Activated T-cell treated with anti-CD3 and anti-CD28 coated beads, Interleukin-2, amount 50 U/mL, for 72 hours (primary cell): ENCODE measurements around the gene RRAD. TPM values are rescaled to one million over a fixed set of nuclear protein-coding genes. Genes with fewer than 3 reads are reported as not detected.
A peak's percentile ranks its signal among the peaks of the same experiment; 100 is the strongest.

Experiments used
- ATAC-seq, 2 donors: fragments of 150-1000 bp; cut with Tn5 transposase; replicated peaks in 1 of 2; 2 replicates each; pipeline ENCODE4 v1.10.0; 2021; ENCODE audit warnings: moderate library complexity in 2 of 2, mild to moderate bottlenecking in 1 of 2
- DNase-seq, 2 donors: peaks; one replicate each; pipeline ENCODE4 v3.0.0; 2021 to 2022; ENCODE audit warnings: mixed read lengths in 1 of 2
- H3K27ac Mint-ChIP-seq: one replicate; pipeline ENCODE4 v1.8.0; 2022; ENCODE audit warnings: mild to moderate bottlenecking, moderate library complexity, mixed read lengths
- H3K27me3 Mint-ChIP-seq: one replicate; pipeline ENCODE4 v1.8.0; 2022; ENCODE audit warnings: low read depth, mixed read lengths
- H3K36me3 Mint-ChIP-seq, 2 donors: one replicate each; pipeline ENCODE4 v1.8.0; 2022; ENCODE audit warnings: mixed read lengths in 2 of 2, mild to moderate bottlenecking in 1 of 2; ENCODE audit not compliant: insufficient read depth in 2 of 2
- H3K4me1 Mint-ChIP-seq: one replicate; pipeline ENCODE4 v1.8.0; 2022; ENCODE audit warnings: low read depth, mixed read lengths
- H3K4me3 Mint-ChIP-seq, 2 donors: one replicate each; pipeline ENCODE4 v1.8.0; 2022; ENCODE audit warnings: mild to moderate bottlenecking in 2 of 2, mixed read lengths in 2 of 2, moderate library complexity in 2 of 2
- H3K9me3 Mint-ChIP-seq, 2 donors: one replicate each; pipeline ENCODE4 v1.8.0; 2022; ENCODE audit warnings: mixed read lengths in 2 of 2
- total RNA-seq, 2 donors: library from RNA; stranded (reverse); gene quantifications; one replicate each; pipeline ENCODE4 v1.2.3, GENCODE V29; 2022

RRAD gene
- total RNA-seq, 2 donors from 2014 or later: 1.6 to 3.1 TPM

DNA sequence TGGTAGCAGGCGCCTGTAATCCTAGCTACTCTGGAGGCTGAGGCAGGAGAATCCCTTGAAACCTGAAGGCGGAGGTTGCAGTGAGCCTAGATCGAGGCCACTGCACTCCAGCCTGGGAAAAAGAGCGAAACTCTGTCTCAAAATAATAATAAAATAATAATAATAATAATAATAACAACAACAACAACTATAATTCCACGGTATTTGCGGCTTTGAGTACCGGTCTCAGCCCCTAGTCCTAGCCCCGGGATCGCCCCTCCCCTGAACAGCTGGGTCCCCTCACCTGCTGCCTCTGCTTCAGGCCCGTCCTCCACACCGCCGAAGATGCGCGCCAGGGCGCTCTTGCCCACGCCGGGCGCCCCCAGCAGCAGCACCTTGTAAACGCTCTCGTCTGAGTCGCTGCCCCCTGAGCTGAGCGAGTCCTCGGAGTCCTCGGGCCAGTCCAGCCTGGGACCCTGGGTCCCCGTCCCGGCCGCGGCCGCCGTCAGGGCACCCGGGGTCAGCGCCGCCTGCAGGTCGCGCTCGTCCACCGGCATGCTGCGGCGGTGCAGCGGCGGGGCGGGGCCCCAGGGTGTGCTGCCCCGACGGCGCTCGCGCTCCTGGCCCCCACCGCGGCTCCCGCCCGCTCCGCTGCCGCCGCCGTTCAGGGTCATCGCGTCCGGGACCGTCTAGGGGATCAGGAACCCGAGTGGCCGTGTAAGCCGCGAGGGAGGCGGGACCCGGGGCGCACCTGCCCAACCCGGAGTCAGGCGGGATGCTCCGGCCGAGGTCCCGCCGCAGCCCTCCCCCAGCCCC, 611 bp downstream of the RRAD start:
- Mint-ChIP-seq H3K27me3 (peaks cover 21% of the 10 kb centered on the region), H3K4me3 (peak overlapping the region; percentile 75 to 80), H3K4me1 (peaks cover 21% of the 10 kb centered on the region), H3K36me3 (no peaks in the 10 kb centered on the region), H3K9me3 (no peaks in the 10 kb centered on the region), H3K27ac (no peak overlapping the region)
- DNase-seq (peak; percentile 74 to 77), ATAC-seq (peak; percentile 82 to 84)

DNA sequence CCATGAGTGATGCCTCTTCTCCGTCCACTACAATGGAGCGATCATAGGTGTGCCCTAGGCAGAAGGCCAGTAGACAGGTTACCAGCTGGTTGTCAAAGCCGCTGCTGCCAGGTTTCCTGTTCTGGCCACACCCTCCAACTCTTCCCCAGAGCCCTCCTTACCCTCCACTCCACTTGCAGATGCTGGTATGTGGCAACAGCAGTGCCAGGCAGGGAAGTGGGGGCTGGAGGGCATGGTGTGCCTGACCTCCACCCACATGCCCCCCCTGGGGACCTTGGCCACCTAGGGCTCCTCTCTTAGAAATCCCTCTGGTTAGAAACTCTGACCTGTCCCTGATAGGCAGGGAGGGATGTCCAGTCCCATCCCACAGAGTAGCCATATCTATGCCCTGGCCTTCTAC, 1.5 kb downstream of the RRAD start:
- peaks cover 17% of the 10 kb centered on the region for H3K4me1 Mint-ChIP-seq
- H3K27me3 Mint-ChIP-seq: peaks cover 21% of the 10 kb centered on the region
- DNase-seq: no peak
- H3K4me3 Mint-ChIP-seq: no peak overlapping the region
- H3K9me3 Mint-ChIP-seq: no peaks in the 10 kb centered on the region
- H3K36me3 Mint-ChIP-seq: no peaks in the 10 kb centered on the region
- ATAC-seq: no peak
- H3K27ac Mint-ChIP-seq: no peak overlapping the region

DNA sequence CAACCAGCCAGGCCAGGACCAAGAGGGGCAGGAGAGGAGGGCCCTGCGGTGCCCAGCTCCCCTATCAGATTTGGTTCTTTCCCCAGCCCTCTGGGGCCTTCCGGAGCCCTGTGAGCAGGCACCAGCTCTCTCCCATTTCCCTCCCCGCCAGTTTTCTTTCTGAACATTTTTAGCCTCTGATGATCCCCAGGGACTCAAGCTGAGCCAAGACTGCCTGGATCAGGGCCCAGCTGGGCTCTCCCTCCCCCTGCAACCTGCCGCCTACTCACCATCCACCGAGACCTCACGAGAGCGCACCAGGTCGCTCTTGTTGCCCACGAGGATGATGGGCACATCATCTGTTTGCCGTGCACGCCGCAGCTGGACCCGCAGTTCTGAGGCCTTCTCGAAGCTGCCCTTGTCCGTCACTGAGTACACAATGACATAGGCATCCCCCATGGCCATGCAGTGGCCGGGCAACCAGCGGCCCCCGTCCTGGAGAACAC, 2.0 kb downstream of the RRAD start:
- H3K27me3 Mint-ChIP-seq: peaks cover 21% of the 10 kb centered on the region
- H3K4me3 Mint-ChIP-seq: no peak overlapping the region
- no peak for ATAC-seq
- H3K27ac Mint-ChIP-seq: no peak overlapping the region
- DNase-seq: no peak
- H3K9me3 Mint-ChIP-seq: no peaks in the 10 kb centered on the region
- no peaks in the 10 kb centered on the region for H3K36me3 Mint-ChIP-seq
- peaks cover 11% of the 10 kb centered on the region for H3K4me1 Mint-ChIP-seq

DNA sequence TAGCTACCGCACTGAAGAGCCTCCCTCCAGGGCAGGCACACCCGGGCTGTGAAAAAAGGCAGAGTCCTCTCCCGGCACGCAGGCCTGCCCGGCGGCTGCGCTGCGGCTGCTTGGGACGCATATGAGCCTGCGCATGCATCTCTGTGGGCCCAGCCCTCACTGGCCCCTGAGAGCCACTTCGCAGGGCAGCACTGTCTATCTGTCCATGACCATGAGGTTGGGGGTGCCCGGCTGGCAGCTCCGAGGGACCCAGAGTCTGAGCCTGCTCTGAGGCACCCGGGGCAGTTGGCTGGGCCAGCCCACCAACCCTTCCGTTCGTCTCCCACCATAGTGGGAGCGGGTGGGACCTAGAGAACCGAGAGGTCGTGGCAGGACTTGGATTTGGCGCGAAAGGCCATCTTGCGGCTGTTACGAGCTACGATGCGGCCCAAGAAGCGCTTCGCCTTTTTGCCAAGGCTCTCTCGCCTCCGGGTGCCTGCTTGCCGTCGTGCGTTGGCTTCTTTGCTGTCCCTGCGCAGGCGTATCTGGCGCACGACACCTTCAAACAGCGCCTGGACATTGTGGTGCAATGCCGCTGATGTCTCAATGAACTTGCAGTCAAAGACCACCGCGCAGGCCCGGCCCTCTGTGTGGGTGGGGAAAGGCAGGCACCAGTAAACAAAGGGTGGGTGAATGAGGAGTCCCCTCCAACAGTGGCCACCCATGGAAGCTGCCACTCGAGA, 3.4 kb downstream of the RRAD start:
- ATAC-seq (no peak), DNase-seq (no peak)
- Mint-ChIP-seq H3K4me3 (no peak overlapping the region), H3K9me3 (no peaks in the 10 kb centered on the region), H3K27me3 (peaks cover 21% of the 10 kb centered on the region), H3K36me3 (no peaks in the 10 kb centered on the region), H3K27ac (no peak overlapping the region), H3K4me1 (peaks cover 5% of the 10 kb centered on the region)

DNA sequence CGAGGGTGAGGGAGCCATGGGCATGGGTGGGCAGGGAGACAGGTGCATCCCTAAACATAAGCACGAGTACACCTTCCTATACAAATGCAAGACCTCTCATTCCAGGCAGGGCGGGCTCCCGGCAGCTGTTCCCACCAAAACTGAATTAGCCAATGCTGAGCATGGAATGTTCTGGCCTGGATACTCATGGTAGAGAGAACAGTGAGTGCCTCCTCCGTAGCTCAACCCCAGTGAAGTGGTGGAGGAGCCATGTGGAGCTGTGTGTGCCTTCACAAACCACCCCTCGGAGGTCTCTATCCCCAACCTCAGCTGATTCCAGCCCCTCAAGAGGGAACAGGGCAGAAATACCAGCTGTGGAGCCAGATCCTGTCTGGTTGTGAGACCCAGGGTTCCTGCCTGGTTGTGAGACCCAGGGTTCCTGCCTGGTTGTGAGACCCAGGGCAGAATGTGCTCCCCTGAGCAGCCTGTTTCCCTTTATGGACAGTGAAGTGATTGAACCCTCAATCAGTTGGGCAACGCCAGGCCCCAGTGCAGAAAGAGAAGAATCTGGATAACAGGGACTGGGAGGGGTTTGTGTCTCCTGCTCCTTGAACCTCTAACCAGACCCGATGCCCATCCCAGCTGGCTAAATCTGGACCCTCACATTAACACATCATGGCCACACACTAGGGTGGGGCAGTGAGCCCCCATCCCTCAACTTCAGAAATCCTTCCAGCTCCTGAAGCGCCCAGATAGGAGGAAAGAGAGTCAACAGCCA, 4.2 kb downstream of the RRAD start:
- H3K4me1 Mint-ChIP-seq: peaks cover 5% of the 10 kb centered on the region
- H3K27me3 Mint-ChIP-seq: peaks cover 21% of the 10 kb centered on the region

DNA sequence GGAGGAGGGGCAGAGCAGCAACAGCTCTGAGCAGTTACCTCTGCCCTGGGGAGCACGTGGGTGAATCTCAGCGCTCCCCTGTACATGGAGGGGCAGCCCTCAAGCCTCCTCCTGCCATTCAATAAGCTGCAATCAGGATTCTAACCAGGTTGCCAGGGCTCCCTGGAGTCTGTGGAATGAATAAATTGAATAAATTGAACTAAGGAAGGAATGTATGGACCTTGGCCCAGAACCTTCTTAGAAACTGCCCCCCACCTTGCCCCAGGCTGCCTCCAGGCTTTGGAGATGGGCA, 5.1 kb downstream of the RRAD start:
- H3K36me3 Mint-ChIP-seq: no peaks in the 10 kb centered on the region
- no peak overlapping the region for H3K4me3 Mint-ChIP-seq
- no peaks in the 10 kb centered on the region for H3K9me3 Mint-ChIP-seq
- H3K27me3 Mint-ChIP-seq: peaks cover 14% of the 10 kb centered on the region
- DNase-seq (no peak), ATAC-seq (no peak)
- H3K27ac Mint-ChIP-seq: no peak overlapping the region
- no peaks in the 10 kb centered on the region for H3K4me1 Mint-ChIP-seq

More for the DNA sequence above, 4.2 kb downstream of the RRAD start:
- no peak for ATAC-seq
- H3K9me3 Mint-ChIP-seq: no peaks in the 10 kb centered on the region
- DNase-seq: no peak
- no peak overlapping the region for H3K4me3 Mint-ChIP-seq
- H3K36me3 Mint-ChIP-seq: no peaks in the 10 kb centered on the region
- H3K27ac Mint-ChIP-seq: no peak overlapping the region

DNA sequence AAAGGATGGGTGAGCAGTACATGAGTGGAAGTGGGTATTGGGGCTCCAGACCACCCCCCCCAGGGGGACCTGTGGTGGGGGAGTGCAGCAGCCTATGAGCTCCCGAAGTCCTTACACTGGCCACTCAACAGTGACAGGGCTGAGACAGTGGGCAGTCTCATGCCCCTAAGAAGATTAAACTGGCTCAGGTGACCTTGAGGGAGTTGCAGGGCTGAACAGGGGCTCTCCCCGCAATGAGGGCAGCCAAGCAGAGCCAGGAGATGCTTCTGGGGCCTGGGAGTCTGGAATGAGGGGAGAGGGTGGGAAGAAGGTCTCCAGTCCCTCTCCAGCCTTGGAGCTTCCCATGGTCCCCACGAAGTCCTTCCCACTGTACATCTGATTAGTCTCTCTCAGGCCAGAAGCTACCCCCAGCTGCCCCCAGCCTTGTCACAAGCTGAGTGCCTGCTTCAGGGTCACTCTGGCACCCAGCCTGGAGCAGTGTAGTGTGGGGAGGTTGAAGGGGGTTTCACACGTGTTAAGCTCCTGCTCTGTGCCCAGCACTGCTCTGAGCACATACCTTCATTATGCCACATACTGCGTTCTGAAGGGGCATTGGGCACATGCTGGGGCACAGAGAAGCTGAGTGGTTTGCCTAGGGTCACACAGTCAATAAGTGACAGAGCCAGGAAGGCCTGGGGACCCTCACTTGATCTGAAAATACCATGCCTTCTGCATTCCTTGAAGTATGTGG, 5.6 kb downstream of the RRAD start:
- Mint-ChIP-seq H3K9me3 (no peaks in the 10 kb centered on the region), H3K27ac (no peak overlapping the region), H3K4me3 (no peak overlapping the region), H3K4me1 (no peaks in the 10 kb centered on the region), H3K27me3 (peaks cover 14% of the 10 kb centered on the region), H3K36me3 (no peaks in the 10 kb centered on the region)
- no peak for ATAC-seq
- DNase-seq: no peak

DNA sequence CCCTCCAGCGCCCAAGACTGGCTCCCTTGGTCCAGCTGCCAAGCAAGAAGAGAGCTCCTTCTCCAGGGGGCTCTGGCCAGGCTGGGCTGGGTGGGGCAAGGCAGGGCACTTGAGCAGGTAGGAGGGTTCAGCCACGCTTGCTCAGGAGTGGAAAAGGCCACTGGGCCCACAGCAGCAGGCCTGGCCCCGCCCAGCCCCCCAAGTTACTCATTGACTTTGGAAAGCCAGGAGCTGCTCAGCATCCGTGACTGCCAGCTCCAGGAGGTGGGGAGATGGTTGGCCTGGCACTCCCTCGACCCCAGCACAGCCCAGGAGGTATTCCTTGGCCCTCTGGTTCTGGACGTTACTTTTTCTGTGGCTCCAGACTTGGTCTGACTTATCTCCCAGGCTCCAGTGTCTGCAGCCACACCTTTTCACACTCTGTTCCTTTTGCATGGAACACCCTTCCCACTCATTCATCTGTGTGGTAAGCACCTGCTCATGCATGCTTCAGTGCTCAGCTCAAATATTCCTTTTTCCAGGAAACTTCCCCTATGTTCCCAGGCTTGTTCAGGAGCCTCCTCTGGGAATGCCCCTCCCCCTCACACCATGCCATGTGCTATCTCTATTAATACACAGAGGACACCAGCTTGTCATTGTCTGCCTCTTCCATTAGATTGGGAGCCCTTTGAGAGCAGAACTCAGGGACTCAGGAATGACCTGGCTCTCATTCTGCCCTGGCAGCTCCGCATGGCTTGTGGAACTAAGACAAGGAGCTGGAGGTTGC, 6.3 kb downstream of the RRAD start, which contains the start of gene CDH16:
Gene CDH16, minus strand, starts transcription at position 83 of the 766 bp plus-strand sequence. CDS start 820 bp downstream, outside the sequence.
- Mint-ChIP-seq H3K27ac (no peak within 1 kb of the TSS), H3K4me1 (no peaks in the 10 kb centered on the region), H3K9me3 (no peaks in the 10 kb centered on the region), H3K4me3 (no peak within 1 kb of the TSS), H3K36me3 (no peaks in the 10 kb centered on the region), H3K27me3 (peaks cover 12% of the 10 kb centered on the region)
- DNase-seq: no peak
- no peak for ATAC-seq

DNA sequence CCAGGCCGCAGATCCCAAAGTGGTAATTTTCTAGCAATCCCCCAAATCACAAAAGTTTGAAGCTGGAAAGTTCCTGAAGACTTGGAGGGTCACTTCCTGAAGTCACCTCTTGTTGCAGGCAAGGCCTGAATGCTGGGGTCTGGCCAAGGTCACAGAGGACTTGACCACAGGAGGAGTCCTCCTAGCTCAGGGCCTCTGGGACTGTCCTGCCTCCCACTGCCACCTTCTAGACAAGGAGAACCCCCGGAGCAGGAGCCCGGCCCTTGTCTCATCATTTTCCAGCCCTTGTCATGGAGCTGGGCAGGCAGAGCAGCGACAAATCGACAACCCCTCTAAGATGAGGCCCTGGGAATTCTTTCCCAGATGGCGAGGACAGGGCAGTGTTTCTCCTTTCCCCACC, 7.0 kb downstream of the RRAD start:
- no peaks in the 10 kb centered on the region for H3K36me3 Mint-ChIP-seq
- ATAC-seq (no peak), DNase-seq (no peak)
- no peaks in the 10 kb centered on the region for H3K9me3 Mint-ChIP-seq
- no peaks in the 10 kb centered on the region for H3K4me1 Mint-ChIP-seq
- H3K4me3 Mint-ChIP-seq: no peak overlapping the region
- H3K27me3 Mint-ChIP-seq: peaks cover 5% of the 10 kb centered on the region
- H3K27ac Mint-ChIP-seq: no peak overlapping the region

DNA sequence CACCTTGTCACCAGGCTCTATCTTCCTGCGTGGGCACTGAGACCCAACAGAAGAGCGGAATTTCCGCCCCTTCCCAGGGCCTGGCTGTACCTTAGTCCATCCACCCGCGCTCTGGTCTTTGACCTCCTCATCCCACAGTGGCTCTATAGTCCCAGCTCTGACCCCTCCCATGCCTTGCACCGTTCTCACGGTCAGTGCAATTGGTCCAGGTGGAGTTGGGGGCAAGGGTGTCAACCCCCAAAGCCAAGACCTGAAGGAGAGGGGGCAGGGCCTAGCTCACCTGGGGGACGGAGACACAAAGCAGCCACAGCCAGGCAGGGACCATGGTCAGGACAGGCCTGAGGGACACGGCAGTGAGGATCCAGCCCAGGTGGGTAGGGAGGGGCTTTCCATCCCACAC, 7.6 kb downstream of the RRAD start:
- no peaks in the 10 kb centered on the region for H3K36me3 Mint-ChIP-seq
- no peak overlapping the region for H3K27ac Mint-ChIP-seq
- DNase-seq (no peak), ATAC-seq (no peak)
- H3K27me3 Mint-ChIP-seq: no peaks in the 10 kb centered on the region
- H3K4me3 Mint-ChIP-seq: no peak overlapping the region
- H3K4me1 Mint-ChIP-seq: no peaks in the 10 kb centered on the region
- H3K9me3 Mint-ChIP-seq: no peaks in the 10 kb centered on the region

DNA sequence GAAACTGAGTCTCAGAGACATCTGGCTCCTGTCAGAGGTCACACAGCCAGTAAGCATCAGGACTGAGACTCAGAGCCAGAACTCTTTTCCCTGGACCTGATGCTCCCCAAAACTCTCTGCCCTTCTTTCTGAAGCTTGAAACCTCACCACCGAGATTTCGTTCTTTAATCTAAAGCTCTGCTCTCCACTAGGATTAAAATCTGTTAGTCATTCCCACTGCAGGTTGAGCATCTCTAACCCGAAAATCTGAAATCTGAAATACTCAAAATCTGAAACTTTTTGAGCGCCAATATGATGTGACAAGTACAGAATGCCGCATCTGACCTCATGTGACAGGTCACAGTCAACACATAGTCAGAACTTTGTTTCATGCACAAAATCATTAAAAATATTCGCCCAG, 8.8 kb downstream of the RRAD start:
- Mint-ChIP-seq H3K27me3 (no peaks in the 10 kb centered on the region), H3K4me3 (no peak overlapping the region), H3K36me3 (no peaks in the 10 kb centered on the region), H3K27ac (no peak overlapping the region), H3K4me1 (no peaks in the 10 kb centered on the region), H3K9me3 (no peaks in the 10 kb centered on the region)
- DNase-seq (no peak), ATAC-seq (no peak)

DNA sequence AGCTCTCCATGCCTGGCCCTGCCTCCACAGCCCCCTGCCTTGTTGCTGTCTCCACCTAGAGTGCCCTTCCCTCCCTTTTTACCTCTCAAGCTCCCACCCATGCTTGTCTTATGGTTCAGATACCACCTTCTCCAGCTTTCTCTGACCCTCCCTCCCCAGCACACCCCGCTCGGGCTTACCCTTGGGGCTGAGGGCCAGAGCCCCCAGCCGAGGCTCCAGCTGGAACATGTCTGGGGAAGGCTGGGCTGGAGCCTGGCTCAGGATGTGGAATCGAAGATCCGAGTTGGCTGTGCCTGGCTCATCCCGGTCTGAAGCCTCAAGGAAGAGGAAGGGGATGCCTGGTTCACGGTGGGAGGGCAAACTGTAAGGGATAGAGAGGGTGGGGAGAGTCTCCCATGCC, 10.3 kb downstream of the RRAD start:
- H3K27me3 Mint-ChIP-seq: no peaks in the 10 kb centered on the region
- H3K9me3 Mint-ChIP-seq: no peaks in the 10 kb centered on the region
- H3K27ac Mint-ChIP-seq: no peak overlapping the region
- ATAC-seq (no peak), DNase-seq (no peak)
- no peaks in the 10 kb centered on the region for H3K4me1 Mint-ChIP-seq
- no peak overlapping the region for H3K4me3 Mint-ChIP-seq
- H3K36me3 Mint-ChIP-seq: no peaks in the 10 kb centered on the region
